ENCODE results near the gene CCL24.
"Not testable (repeated sequence)": the region's sequence is repeated elsewhere in the genome, so short reads cannot be mapped to it uniquely, and the experiment has no call there.

CCL24 gene

DNA sequence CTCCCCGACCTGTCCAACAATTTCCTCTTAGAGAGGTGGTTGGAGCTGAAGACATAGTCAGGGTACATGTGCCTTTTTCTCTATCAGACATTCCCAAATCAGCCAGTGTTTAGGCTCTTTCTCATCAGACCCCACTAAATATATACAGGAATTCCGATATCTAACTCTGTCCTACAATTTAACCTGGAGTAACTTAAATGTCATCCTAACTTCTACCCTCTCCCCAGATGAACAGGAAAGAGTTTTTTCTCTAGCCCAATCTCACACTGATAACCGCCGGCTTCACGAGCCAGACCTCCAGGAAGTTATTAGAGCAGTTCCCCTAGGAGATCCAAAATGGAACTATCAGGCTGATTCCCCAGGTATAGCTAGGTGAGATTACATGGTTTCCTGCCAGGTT, 30.5 kb downstream of the CCL24 start:
- not testable (repeated sequence) for DNase-seq (ENCODE audit: low read depth, low spot score)

DNA sequence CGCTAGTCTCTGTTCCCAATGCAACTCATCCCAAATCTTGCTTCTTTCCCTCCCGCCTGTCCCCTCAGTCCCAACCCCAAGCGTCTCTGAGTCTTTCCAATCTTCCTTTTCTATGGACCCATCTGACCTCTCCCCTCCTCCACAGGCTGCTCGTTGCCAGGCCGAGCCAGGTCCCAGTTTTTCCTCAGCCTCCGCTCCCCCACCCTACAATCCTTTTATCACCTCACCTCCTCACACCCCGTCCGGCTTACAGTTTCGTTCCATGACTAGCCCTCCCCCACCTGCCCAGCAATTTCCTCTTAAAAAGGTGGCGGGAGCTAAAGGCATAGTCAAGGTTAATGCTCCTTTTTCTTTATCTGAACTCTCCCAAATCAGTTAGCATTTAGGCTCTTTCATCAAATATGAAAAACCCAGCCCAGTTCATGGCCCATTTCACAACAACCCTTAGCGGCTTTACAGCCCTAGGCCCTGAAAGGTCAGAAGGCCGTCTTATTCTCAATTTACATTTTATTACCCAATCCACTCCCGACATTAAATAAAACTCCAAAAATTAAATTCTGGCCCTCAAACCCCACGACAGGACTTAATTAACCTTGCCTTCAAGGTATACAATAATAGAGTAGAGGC, 32.8 kb downstream of the CCL24 start:
- not testable (repeated sequence) for DNase-seq (ENCODE audit: low read depth, low spot score)

DNA sequence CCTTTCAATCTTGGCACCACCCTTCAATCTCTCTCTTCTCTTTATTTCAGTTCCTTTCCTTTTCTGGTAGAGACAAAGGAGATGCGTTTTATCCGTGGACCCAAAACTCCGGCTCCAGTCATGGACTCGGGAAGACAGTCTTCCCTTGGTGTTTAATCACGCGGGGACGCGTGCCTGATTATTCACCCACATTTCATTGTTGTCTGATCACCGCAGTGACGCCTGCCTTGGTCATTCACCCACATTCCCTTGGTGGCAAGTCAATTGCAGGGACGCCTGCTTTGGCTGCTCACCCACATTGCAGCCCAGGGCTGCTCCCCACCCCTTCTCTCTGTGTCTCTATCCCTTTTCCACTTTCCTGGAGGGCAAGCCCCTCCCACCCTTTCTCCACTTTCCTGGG, 34.1 kb downstream of the CCL24 start:
- not testable (repeated sequence) for DNase-seq (ENCODE audit: low read depth, low spot score)

DNA sequence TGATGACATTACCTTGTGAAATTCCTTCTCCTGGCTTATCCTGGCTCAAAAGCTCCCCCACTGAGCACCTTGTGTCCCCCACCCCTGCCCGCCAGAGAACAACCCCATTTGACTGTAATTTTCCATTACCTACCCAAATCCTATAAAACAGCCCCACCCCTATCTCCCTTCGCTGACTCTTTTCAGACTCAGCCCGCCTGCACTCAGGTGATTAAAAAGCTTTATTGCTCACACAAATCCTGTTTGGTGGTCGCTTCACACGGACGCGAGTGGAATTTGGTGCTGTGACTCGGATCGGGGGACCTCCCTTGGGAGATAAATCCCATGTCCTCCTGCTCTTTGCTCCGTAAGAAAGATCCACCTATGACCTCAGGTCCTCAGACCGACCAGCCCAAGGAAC, 34.6 kb downstream of the CCL24 start:
- not testable (repeated sequence) for DNase-seq (ENCODE audit: low read depth, low spot score)

DNA sequence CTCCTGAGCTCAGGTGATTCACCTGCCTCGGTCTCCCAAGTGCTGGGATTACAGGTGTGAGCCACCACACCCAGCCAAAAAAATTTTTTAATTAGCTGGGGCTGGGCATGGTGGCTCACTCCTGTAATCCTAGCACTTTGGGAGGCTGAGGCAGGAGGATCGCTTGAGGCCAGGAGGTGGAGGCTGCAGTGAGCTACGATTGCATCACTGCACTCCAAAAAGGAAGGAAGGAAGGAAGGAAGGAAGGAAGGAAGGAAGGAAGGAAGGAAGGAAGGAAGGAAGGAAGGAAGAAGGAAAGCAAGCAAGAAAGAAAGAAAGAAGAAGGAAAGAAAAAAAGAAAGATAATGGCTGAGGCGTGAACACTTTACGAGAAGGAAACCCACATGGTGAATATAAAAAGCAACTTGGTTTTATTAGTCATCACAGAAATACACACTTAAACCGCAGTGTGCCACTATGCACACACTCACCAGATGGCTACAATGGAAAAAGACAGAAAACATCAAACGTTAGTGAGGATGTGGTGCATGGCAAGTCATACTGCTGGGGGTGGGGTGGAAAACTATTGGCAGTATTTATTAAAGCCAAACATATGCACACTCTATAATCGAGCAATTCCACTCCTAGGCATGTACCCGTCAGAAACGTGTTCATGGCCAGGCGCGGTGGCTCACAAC, 37.2 kb downstream of the CCL24 start:
- DNase-seq (ENCODE audit: low read depth, low spot score): no peak

DNA sequence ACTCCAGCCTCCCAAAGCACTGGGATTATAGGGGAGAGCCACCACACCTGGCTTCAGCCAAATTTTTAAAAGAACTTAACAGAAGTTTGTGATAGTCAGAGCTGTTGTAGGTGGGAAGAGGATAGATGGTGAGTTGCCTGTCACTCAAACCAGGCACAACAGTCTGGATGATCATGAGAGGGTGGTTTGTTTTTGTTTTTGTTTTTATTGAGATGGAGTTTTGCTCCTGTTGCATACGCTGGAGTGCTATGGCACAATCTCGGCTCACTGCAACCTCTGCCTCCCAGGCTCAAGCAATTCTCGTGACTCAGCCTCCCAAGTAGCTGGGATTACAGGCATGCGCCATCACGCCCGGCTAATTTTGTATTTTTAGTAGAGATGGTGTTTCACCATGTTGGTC, 39.6 kb downstream of the CCL24 start:
- not testable (repeated sequence) for DNase-seq (ENCODE audit: low read depth, low spot score)

DNA sequence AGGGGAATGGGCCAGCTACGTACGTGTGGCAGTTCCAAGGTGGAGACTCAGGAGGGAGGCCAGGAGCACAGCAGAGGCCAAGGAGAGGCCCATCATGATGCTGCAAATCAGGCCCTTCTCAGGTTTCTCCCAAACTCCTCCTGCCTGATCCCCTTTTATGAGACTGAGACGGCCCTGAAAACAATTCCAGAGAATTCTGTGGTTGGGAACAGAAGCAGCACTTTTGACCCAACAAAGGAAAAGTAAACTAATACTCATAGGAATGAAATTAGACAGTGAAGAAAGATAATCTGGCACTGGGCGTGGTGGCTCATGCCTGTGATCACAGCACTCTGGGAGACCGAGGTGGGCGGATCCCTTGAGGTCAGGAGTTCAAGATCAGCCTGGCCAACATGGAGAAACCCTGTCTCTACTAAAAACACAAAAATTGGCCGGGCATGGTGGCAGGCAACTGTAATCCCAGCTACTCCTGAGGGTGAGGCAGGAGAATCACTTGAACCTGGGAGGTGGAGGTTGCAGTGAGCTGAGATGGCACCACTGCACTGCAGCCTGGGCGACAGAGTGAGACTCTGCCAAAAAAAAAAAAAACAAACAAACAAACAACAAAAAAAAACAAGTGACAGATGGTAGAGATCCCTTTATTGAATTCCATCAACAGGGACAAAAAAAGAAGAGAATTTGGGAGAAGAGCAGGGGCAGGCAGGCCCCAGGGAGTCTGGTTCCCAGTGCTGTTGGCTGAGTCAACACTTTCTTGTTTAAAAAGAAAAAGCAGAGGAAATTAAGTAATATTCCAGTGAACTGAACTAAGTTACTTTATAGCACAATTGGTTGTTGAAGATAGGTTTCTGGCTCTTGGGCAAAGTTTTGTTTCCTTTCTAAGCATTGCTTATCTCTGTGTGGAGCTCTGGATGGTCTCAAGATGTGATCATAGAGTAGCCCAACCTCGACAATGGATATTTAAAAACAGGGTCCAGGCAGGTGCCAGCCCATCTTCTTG, 41.2 kb downstream of the CCL24 start, which contains the start of gene CCL26:
Gene CCL26, minus strand, starts transcription at position 131 of the 997 bp plus-strand sequence. Its CDS starts 35 bp downstream, at position 96.
- no peak for DNase-seq (ENCODE audit: low read depth, low spot score)

DNA sequence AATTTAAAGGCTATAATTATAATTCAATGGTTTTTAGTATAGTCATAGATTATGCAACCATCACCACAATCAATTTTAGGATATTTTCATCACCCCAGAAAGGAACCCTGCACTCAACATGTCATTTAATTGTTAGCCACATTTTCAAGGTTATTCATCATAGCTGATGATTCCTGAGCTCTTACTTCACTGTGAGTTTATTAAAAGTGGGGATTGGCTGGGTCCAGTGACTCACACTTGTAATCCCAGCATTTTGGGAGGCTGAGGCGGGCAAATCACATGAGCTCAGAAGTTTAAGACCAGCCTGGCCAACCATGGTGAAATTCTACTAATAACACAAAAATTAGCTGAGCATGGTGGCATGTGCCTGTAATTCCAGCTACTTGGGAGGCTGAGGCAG, 42.4 kb downstream of the CCL24 start:
- no peak for DNase-seq (ENCODE audit: low read depth, low spot score)

DNA sequence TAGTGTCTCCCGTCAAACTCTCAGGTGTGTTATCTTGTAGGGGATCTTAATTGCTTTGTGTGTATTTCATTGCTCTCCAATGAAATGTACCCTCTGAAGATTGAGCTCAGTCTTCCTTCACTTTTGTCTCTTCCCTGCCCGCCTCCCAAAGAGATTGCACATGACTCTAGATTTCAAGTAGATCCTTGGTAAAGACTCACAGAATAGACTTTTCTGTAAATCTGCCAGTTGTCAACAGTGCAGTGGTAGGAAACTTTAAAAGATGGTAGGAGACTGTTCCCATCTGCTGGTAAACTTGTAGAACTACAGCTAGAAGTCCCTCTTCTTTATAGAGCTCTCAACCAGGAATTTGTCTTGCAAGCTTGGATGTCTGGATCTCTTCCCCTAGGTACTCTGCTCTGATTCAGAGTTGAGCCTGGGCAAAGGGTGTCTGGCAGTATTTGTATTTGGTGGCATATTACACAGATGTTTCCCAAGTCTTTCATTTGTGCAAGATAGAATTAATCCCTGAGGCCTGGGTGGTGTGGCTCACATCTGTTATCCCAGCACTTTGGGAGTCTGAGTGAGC, 51.2 kb downstream of the CCL24 start:
- DNase-seq (ENCODE audit: low read depth, low spot score): peak; percentile 40

DNA sequence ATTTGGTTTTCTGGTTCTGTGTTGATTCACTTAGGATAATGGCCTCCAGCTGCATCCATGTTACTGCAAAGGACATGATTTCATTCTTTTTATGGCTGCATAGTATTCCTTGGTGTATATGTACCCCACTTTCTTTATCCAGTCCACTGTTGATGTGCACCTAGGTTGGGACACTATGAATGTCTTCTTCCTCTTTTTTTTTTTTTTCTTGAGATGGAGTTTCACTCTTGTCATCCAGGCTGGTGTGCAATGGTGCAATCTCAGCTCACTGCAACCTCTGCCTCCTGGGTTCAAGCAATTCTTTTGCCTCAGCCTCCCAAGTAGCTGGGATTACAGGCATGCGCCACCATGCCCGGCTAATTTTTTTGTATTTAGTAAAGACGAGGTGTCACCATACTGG, 51.8 kb downstream of the CCL24 start:
- not testable (repeated sequence) for DNase-seq (ENCODE audit: low read depth, low spot score)
